GM23338 (cell line): Measurements from ENCODE around the gene NSMCE1. TPM values are rescaled to one million over a fixed set of nuclear protein-coding genes. Genes with fewer than 3 reads are reported as not detected.

Experiments
- ATAC-seq: fragments of 200-7000 bp; cut with Tn5 transposase; 3 replicates; pipeline ENCODE4 v1.9.1; 2020
- DNase-seq: peaks from one replicate; pipeline ENCODE4 v3.0.0-alpha.2; 2015; ENCODE audit warnings: low spot score
- H2AFZ ChIP-seq: fragments of 200-600 bp; sonication (generic); 2 replicates; pipeline ENCODE4 v1.8.0; 2016; ENCODE audit warnings: antibody characterized with exemption, mild to moderate bottlenecking, moderate library complexity
- H3F3A ChIP-seq: fragments of 200-600 bp; sonication (generic); replicated peaks from 2 replicates; pipeline ENCODE4 v1.8.0; 2017; ENCODE audit warnings: antibody characterized with exemption, mixed run types, low read depth
- H3K27ac ChIP-seq: fragments of 200-600 bp; sonication (generic); 2 replicates; pipeline ENCODE4 v1.6.1; 2016; ENCODE audit warnings: low read depth
- H3K27me3 ChIP-seq: fragments of 200-600 bp; sonication (generic); 2 replicates; pipeline ENCODE4 v1.8.0; 2016; ENCODE audit warnings: mild to moderate bottlenecking, mixed run types, moderate library complexity; ENCODE audit not compliant: insufficient read depth
- H3K36me3 ChIP-seq: fragments of 200-600 bp; sonication (generic); 2 replicates; pipeline ENCODE4 v1.8.0; 2016; ENCODE audit warnings: mild to moderate bottlenecking; ENCODE audit not compliant: insufficient read depth
- H3K4me1 ChIP-seq: fragments of 200-600 bp; sonication (generic); 2 replicates; pipeline ENCODE4 v1.8.0; 2016; ENCODE audit warnings: mild to moderate bottlenecking, moderate library complexity; ENCODE audit not compliant: insufficient read depth
- H3K4me2 ChIP-seq: fragments of 200-600 bp; sonication (generic); 2 replicates; pipeline ENCODE4 v1.7.1; 2017; ENCODE audit warnings: mixed run types
- H3K4me3 ChIP-seq: fragments of 200-600 bp; sonication (generic); 2 replicates; pipeline ENCODE4 v1.6.1; 2016; ENCODE audit warnings: mixed run types
- H3K79me2 ChIP-seq: fragments of 200-600 bp; sonication (generic); replicated peaks from 2 replicates; pipeline ENCODE4 v1.8.0; 2017; ENCODE audit warnings: mild to moderate bottlenecking; ENCODE audit not compliant: insufficient read depth
- H3K9me2 ChIP-seq: fragments of 200-600 bp; sonication (generic); 2 replicates; pipeline ENCODE4 v1.8.0; 2017; ENCODE audit not compliant: insufficient read depth
- H4K20me1 ChIP-seq: fragments of 200-600 bp; sonication (generic); replicated peaks from 2 replicates; pipeline ENCODE4 v1.8.0; 2017; ENCODE audit warnings: mild to moderate bottlenecking; ENCODE audit not compliant: insufficient read depth
- H3K27ac Mint-ChIP-seq: 2 replicates; pipeline ENCODE4 v1.8.0; 2020; ENCODE audit warnings: inconsistent platforms, mild to moderate bottlenecking, moderate library complexity, mixed read lengths
- H3K27me3 Mint-ChIP-seq: 3 replicates; pipeline ENCODE4 v1.8.0; 2022; ENCODE audit warnings: low read depth, mild to moderate bottlenecking, moderate library complexity, mixed read lengths, inconsistent platforms; ENCODE audit not compliant: insufficient read depth, poor library complexity
- H3K36me3 Mint-ChIP-seq: 3 replicates; pipeline ENCODE4 v1.8.0; 2021; ENCODE audit warnings: low read depth, mild to moderate bottlenecking, inconsistent platforms, moderate library complexity, mixed read lengths
- H3K4me1 Mint-ChIP-seq: 3 replicates; pipeline ENCODE4 v1.8.0; 2020; ENCODE audit warnings: mild to moderate bottlenecking, inconsistent platforms, mixed read lengths
- H3K4me3 Mint-ChIP-seq: 3 replicates; pipeline ENCODE4 v1.8.0; 2021; ENCODE audit warnings: moderate library complexity, mild to moderate bottlenecking, inconsistent platforms, mixed read lengths
- H3K9me3 Mint-ChIP-seq: 3 replicates; pipeline ENCODE4 v1.8.0; 2020; ENCODE audit warnings: moderate library complexity, mild to moderate bottlenecking, inconsistent platforms, mixed read lengths
- CREB1 ChIP-seq: fragments of 250-450 bp; sonication (Bioruptor Pico); IDR thresholded peaks from 2 replicates; pipeline ENCODE4 v1.5.0; 2020; ENCODE audit warnings: low read depth, mild to moderate bottlenecking, moderate library complexity
- CTCF ChIP-seq, 2 experiments: fragments of 200-600 bp in 1 of 2; sonication (generic) in 1 of 2; conservative IDR thresholded peaks; 2 replicates each; pipeline versions ENCODE4 v1.5.1 to v1.6.1; 2016 to 2017; ENCODE audit warnings: antibody characterized with exemption in 2 of 2, low read depth in 2 of 2, mild to moderate bottlenecking in 2 of 2, moderate library complexity in 1 of 2
- ETS1 ChIP-seq: IDR thresholded peaks from 2 replicates; pipeline ENCODE4 v1.6.1; 2016; ENCODE audit warnings: antibody characterized with exemption
- EZH2 ChIP-seq: fragments of 200-600 bp; sonication (generic); IDR thresholded peaks from one replicate; pipeline ENCODE4 v1.8.0; 2017; ENCODE audit warnings: antibody characterized with exemption, mild to moderate bottlenecking, low read depth; ENCODE audit not compliant: unreplicated experiment
- EZH2phosphoT487 ChIP-seq: fragments of 200-600 bp; sonication (generic); IDR thresholded peaks from one replicate; pipeline ENCODE4 v1.8.1; 2018; ENCODE audit warnings: antibody characterized with exemption; ENCODE audit not compliant: unreplicated experiment
- JUNB ChIP-seq: IDR thresholded peaks from one replicate; pipeline ENCODE4 v1.6.1; 2016; ENCODE audit warnings: antibody characterized with exemption; ENCODE audit not compliant: unreplicated experiment
- NANOG ChIP-seq: IDR thresholded peaks from 2 replicates; pipeline ENCODE4 v1.6.1; 2016; ENCODE audit warnings: antibody characterized with exemption, borderline replicate concordance
- POLR2AphosphoS5 ChIP-seq: IDR thresholded peaks from 2 replicates; pipeline ENCODE4 v1.6.1; 2016; ENCODE audit warnings: antibody characterized with exemption, low read depth
- REST ChIP-seq: IDR thresholded peaks from one replicate; pipeline ENCODE4 v1.6.1; 2018; ENCODE audit warnings: antibody characterized with exemption; ENCODE audit not compliant: unreplicated experiment
- STAT1 ChIP-seq: IDR thresholded peaks from one replicate; pipeline ENCODE4 v1.6.1; 2016; ENCODE audit warnings: antibody characterized with exemption; ENCODE audit not compliant: unreplicated experiment
- ZNF114 ChIP-seq: fragments of 250-450 bp; sonication (Bioruptor Pico); IDR thresholded peaks from 2 replicates; pipeline ENCODE4 v1.5.0; 2020; ENCODE audit warnings: mild to moderate bottlenecking, moderate library complexity
- ZNF331 ChIP-seq: fragments of 250-450 bp; sonication (Bioruptor Pico); IDR thresholded peaks from 2 replicates; pipeline ENCODE4 v1.5.0; 2020; ENCODE audit warnings: low read depth, mild to moderate bottlenecking, moderate library complexity
- ZNF462 ChIP-seq: fragments of 250-450 bp; sonication (Bioruptor Pico); IDR thresholded peaks from 2 replicates; pipeline ENCODE4 v1.5.0; 2020; ENCODE audit warnings: mild to moderate bottlenecking, moderate library complexity
- polyA plus RNA-seq: library from polyadenylated mRNA; unstranded; fragments of >200 nt; fragmentation: Nextera tagmentation; extraction: Ambion mirVana; gene quantifications from 2 replicates; pipeline ENCODE4 v1.2.1, GENCODE V29; 2016
- total RNA-seq: library from RNA; depleted of rRNA; stranded (reverse); fragments of >200 nt; shearing (Covaris generic); gene quantifications from 2 replicates; pipeline ENCODE4 v1.2.3, GENCODE V29; 2014

Gene NSMCE1
- total and polyA plus RNA-seq, 2 experiments from 2014 or later = 30.6 to 50.8 TPM

- peaks cover 11% of the 10 kb centered on the region; the same call in 2 of the 3 replicates for H3K9me3 Mint-ChIP-seq
- no peak overlapping the region for H3K4me3 Mint-ChIP-seq
- H3K36me3 Mint-ChIP-seq = peaks cover 5% of the 10 kb centered on the region
- Histone ChIP-seq H3F3A (no peaks in the 10 kb centered on the region), H3K36me3 (no peaks in the 10 kb centered on the region), H3K4me3 (no peak overlapping the region), H3K9me2 (no peaks in the 10 kb centered on the region), H3K4me2 (no peak overlapping the region), H3K27ac (no peak overlapping the region), H4K20me1 (no peaks in the 10 kb centered on the region), H2AFZ (no peak overlapping the region), H3K27me3 (no peaks in the 10 kb centered on the region), H3K79me2 (no peaks in the 10 kb centered on the region), H3K4me1 (no peaks in the 10 kb centered on the region)
- H3K27ac Mint-ChIP-seq = no peak overlapping the region
- ATAC-seq (no peak), DNase-seq (no peak)
- H3K4me1 Mint-ChIP-seq = no peaks in the 10 kb centered on the region
- no peak for TF ChIP-seq POLR2AphosphoS5
- TF ChIP-seq ZNF114 = no peak
- TF ChIP-seq CTCF (conservative IDR thresholded peaks at IDR 0.05; ENCODE audit: low read depth in 2 of 2) = no peak
- no peak for TF ChIP-seq NANOG
- no peak for TF ChIP-seq CREB1
- no peak for TF ChIP-seq STAT1
- TF ChIP-seq EZH2 = no peak
- no peak for TF ChIP-seq ZNF462 (CRISPR knock-in tag)
- no peak for TF ChIP-seq JUNB
- no peak for TF ChIP-seq ETS1
- no peak for TF ChIP-seq ZNF331 (CRISPR knock-in tag)
- TF ChIP-seq REST = no peak
- no peak for TF ChIP-seq EZH2phosphoT487
- peaks cover 9% of the 10 kb centered on the region for H3K27me3 Mint-ChIP-seq
Observed at GRCh38 chr16:27305839-27306442, 37.4 kb upstream of the NSMCE1 start.
